ENCODE results near the gene BBS2.

Gene BBS2

DNA sequence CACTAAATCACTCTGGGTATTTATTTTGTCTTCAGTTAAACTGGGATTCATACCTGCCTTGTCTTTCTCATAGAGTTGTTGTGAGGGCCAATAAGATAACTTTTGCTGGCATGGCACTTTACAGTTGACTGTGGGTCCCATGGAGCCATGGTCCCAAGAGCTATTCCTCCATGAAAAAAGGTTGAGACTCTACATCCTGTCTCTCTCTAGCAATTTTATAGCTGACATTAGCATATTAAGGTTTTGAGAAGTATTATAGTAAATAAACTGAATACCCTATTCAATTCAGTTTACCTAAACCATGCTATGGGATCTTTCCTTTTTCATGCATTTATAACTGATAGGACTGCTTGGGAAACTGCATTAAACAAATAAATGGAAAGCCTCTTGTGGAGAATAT lies 51.0 kb downstream of the BBS2 start:
- Histone ChIP-seq H3K27me3 (ENCODE audit: insufficient read depth, poor library complexity, severe bottlenecking) (no peaks in the 10 kb centered on the region), H3K4me3 (ENCODE audit: severe bottlenecking) (no peak overlapping the region), H3K4me1 (ENCODE audit: insufficient read depth, poor library complexity, severe bottlenecking) (no peaks in the 10 kb centered on the region), H3K27ac (ENCODE audit: poor library complexity, severe bottlenecking) (no peak overlapping the region), H3K9me3 (ENCODE audit: severe bottlenecking) (no peaks in the 10 kb centered on the region), H3K36me3 (ENCODE audit: low read depth) (peaks cover 99% of the 10 kb centered on the region)
- no peak for TF ChIP-seq CTCF (IDR thresholded peaks at IDR 0.05; ENCODE audit: poor library complexity, severe bottlenecking)
- no peak for DNase-seq (ENCODE audit: low spot score)
- ATAC-seq (ENCODE audit: low read depth): no peak

GRCh38 chr16:56466344-56466743 lies 53.5 kb downstream of the BBS2 start:
- no peaks in the 10 kb centered on the region for H3K9me3 ChIP-seq (ENCODE audit: severe bottlenecking)
- no peak for ATAC-seq (ENCODE audit: low read depth)
- H3K27me3 ChIP-seq (ENCODE audit: insufficient read depth, poor library complexity, severe bottlenecking): no peaks in the 10 kb centered on the region
- no peak for DNase-seq (ENCODE audit: low spot score)
- no peak overlapping the region for H3K4me3 ChIP-seq (ENCODE audit: severe bottlenecking)
- no peak overlapping the region for H3K27ac ChIP-seq (ENCODE audit: poor library complexity, severe bottlenecking)
- no peaks in the 10 kb centered on the region for H3K4me1 ChIP-seq (ENCODE audit: insufficient read depth, poor library complexity, severe bottlenecking)
- no peak for TF ChIP-seq CTCF (IDR thresholded peaks at IDR 0.05; ENCODE audit: poor library complexity, severe bottlenecking)
- H3K36me3 ChIP-seq (ENCODE audit: low read depth): peaks cover 93% of the 10 kb centered on the region

DNA sequence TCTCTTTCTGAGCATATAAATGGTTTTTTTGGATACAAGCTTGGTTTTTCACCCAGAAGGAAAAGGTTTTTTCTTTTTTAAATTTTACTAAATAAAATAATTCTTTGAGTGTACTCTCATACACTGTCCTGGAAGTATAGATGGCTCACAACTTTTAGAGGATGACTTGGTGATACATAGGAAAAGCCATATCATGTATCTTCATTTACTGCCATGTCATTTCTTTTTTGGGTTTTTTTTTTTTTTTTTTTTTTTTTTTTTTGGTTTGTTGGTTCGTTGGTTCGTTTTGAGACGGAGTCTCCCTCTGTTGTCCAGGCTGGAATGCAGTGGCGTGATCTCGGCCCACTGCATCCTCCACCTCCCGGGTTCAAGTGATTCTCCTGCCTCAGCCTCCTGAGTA lies 56.7 kb downstream of the BBS2 start:
- Histone ChIP-seq H3K4me1 (ENCODE audit: insufficient read depth, poor library complexity, severe bottlenecking) (no peaks in the 10 kb centered on the region), H3K36me3 (ENCODE audit: low read depth) (peaks cover 93% of the 10 kb centered on the region), H3K27ac (ENCODE audit: poor library complexity, severe bottlenecking) (no peak overlapping the region), H3K27me3 (ENCODE audit: insufficient read depth, poor library complexity, severe bottlenecking) (no peaks in the 10 kb centered on the region), H3K4me3 (ENCODE audit: severe bottlenecking) (no peak overlapping the region), H3K9me3 (ENCODE audit: severe bottlenecking) (no peaks in the 10 kb centered on the region)
- no peak for DNase-seq (ENCODE audit: low spot score)
- no peak for ATAC-seq (ENCODE audit: low read depth)
- no peak for TF ChIP-seq CTCF (IDR thresholded peaks at IDR 0.05; ENCODE audit: poor library complexity, severe bottlenecking)

DNA sequence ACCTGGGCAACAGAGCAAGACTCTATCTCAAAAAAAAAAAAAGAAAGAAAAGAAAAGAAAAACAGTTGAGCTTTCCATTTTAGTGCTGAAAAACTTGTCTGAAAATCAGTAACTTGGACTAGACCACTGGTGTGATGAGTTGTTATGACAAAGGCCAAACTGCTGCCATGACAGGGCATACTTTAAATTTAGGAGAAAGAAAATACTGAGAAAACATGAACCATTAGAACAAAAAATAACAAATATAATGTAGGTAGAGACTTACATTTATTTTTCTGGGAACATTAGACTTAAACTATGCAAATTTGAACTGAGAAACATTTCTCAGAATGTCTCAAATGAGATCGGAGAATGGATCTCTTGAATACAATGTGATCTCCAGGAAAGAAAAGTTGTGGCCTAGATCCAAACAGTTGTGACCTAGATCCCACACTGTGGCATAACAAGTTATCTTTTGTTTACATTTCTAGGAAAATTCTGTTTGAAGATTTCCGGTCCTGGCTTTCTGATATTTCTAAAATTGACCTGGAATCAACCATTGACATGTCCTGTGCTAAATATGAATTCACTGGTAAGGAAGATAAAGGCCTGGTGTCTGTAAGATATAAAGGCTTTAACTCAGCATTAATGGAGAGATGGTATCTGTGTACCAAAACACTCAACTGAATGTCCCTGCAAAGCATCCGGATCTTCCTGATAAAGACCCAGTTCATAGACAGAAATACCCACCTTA lies 57.6 kb downstream of the BBS2 start:
- Histone ChIP-seq H3K27me3 (ENCODE audit: insufficient read depth, poor library complexity, severe bottlenecking) (no peaks in the 10 kb centered on the region), H3K27ac (ENCODE audit: poor library complexity, severe bottlenecking) (no peak overlapping the region), H3K4me3 (ENCODE audit: severe bottlenecking) (no peak overlapping the region), H3K4me1 (ENCODE audit: insufficient read depth, poor library complexity, severe bottlenecking) (no peaks in the 10 kb centered on the region), H3K36me3 (ENCODE audit: low read depth) (peaks cover 93% of the 10 kb centered on the region), H3K9me3 (ENCODE audit: severe bottlenecking) (no peaks in the 10 kb centered on the region)
- TF ChIP-seq CTCF (IDR thresholded peaks at IDR 0.05; ENCODE audit: poor library complexity, severe bottlenecking): no peak
- no peak for ATAC-seq (ENCODE audit: low read depth)
- no peak for DNase-seq (ENCODE audit: low spot score)

DNA sequence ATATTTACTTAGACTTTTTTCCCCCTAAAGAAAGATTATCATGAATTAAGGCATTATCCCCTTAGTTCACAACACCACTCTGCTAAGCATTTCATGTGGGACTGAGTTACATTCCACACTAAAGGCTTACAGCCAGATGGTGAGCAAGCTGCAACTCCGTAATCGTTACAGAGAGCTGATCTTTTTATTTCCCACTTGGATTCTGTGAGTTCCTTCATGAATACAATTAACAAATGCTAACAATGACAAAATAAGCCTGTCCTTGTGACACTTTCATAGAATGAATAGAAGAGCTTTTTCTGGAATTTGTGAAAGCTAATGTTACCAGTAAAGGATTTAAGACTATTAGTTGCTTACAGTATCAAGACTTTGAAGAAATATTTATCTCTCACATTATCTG lies 59.7 kb downstream of the BBS2 start:
- no peaks in the 10 kb centered on the region for H3K4me1 ChIP-seq (ENCODE audit: insufficient read depth, poor library complexity, severe bottlenecking)
- H3K36me3 ChIP-seq (ENCODE audit: low read depth): peaks cover 94% of the 10 kb centered on the region
- no peak overlapping the region for H3K27ac ChIP-seq (ENCODE audit: poor library complexity, severe bottlenecking)
- H3K4me3 ChIP-seq (ENCODE audit: severe bottlenecking): no peak overlapping the region
- H3K27me3 ChIP-seq (ENCODE audit: insufficient read depth, poor library complexity, severe bottlenecking): no peaks in the 10 kb centered on the region
- H3K9me3 ChIP-seq (ENCODE audit: severe bottlenecking): no peaks in the 10 kb centered on the region
- no peak for TF ChIP-seq CTCF (IDR thresholded peaks at IDR 0.05; ENCODE audit: poor library complexity, severe bottlenecking)
- DNase-seq (ENCODE audit: low spot score): no peak
- ATAC-seq (ENCODE audit: low read depth): no peak

All from RWPE2 (cell line).